A549 (cell line): ENCODE measurements around the gene INF2.

ENCODE experiments used
- FOXS1 ChIP-seq: fragments of 250-450 bp; sonication (Bioruptor Pico); IDR thresholded peaks from 2 replicates; pipeline ENCODE4 v1.5.0; 2020; ENCODE audit warnings: mild to moderate bottlenecking, moderate library complexity
- POLR2A ChIP-seq: IDR thresholded peaks from 2 replicates; pipeline ENCODE4 v1.6.1; 2012; ENCODE audit warnings: mild to moderate bottlenecking, low read length

- TF ChIP-seq FOXS1 (CRISPR knock-in tag) (no peak), POLR2A (no peak)
These were observed 42.2 kb downstream of the INF2 start for GRCh38 chr14:104731320-104732294.
